Kidney glomerular epithelial cell (primary cell): ENCODE measurements around the gene ZYX.

Experiments used
- DNase-seq: peaks from one replicate; lab custom pipeline; 2025; lab: John Stamatoyannopoulos, UW

Gene ZYX

GRCh38 chr7:143362131-143363015 lies 18.8 kb upstream of the ZYX start, which contains the start of gene FAM131B:
TSS of gene FAM131B (minus strand) at chr7:143362713. CDS start at chr7:143362603, 110 bp downstream.
- DNase-seq: no peak

GRCh38 chr7:143363016-143363937 lies 17.9 kb upstream of the ZYX start:
- DNase-seq: no peak

DNA sequence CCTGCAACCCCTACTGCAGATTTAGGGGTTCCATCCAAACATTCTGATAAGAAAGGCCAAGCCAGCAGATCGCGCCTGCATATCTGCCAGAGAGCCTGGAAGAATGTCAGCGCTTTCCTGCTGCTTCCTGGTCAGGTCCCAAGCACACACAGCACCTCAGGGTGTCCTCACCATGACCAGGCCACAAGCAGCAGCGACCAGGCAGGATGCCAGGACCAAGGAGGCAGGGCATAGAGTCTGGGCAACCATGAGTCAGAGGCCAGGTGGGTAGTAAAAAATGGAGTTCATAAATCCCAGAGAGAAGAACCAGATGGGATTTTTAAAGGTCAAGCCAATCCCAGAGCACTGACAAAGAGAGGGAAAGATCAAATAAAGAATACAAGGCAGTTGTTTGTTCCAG lies 13.2 kb upstream of the ZYX start:
- DNase-seq: peak; percentile 22

- DNase-seq: no peak
These were observed 12.8 kb upstream of the ZYX start for GRCh38 chr7:143368387-143368786.

DNA sequence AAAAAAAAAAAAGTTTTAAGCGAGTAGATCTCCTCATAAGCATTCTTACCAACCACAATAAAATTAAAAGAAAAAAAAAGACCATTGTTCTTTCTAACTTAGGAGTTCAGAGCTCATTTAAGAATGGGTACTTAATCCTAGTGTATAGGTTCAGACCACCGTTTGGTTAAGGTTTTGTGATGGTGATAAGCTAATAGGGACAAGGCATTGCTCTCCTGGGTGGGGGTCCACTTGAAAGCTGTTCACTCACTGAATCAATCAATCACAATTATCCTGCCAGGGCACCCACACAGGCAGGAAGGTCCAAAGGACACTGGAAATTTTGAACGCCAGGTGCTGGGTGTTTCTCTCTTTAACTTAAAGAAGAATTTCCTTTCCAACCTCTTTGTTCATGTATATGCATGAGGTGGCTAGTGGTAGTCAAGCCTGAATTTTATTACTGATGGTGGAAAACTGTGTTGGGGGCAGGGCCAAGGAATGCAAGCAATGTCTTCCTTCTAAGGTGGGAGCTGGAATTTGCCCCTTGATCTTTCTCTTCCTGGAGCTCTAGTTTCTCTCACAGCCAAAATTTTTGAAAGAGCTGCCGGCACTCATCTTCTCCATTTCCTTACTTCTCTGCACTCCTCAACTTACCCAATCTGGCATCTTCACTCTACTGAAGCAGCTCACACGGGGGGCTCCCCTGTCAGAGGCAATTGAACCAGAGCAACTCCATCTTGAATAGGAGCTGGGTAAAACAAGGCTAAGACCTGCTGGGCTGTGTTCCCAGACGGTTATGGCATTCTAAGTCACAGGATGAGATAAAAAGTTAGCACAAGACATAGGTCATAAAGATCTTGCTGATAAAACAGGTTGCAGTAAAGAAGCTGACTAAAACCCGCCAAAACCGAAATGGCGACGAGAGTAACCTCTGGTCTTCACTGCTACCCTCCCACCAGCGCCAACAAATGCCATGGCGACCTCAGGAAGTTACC lies 11.2 kb upstream of the ZYX start:
- no peak for DNase-seq

GRCh38 chr7:143372070-143372469 lies 9.1 kb upstream of the ZYX start:
- peak; percentile 17 for DNase-seq

DNA sequence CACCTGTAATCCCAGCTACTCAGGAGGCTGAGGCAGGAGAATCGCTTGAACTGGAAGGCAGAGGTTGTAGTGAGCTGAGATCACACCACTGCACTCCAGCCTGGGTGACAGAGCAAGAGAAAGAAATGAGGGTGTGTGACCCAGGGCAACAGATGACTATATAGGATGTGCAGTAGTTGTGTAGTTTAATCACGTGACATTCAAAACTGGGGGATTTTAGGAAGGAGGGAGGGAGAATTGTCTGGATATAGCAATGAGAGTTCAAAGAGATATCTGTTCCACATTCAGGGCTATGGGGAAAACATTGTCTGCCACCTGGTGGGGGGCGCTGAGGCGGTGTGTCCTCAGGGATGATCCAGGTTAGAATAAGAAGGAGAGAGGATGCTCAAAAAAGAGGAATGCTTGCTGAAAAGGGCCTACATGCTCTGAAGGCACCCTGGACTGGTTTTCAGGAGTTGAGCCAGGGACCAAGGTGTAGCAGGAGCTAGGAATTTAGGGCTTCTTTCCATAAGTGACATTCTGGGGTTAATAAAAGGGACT lies 7.8 kb upstream of the ZYX start:
- no peak for DNase-seq

DNA sequence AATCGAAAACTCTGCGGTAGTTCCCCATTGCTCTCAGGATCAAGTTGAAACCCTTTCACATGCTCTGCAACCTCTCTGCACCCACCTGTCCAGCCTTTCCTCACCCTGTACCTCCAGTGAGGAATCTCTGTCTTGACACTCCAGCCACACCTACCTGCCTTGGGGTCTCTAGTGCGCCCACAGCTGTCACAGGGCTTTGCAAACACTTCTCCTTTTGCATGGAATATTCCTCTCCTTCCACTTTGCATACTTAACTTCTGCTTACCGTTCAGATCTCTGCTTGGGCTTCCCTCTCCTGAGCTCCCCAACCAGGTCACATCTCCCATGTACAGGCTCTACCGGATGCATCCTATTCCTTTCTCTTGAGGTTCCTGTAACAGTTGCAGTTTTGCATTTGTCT lies 6.6 kb upstream of the ZYX start:
- no peak for DNase-seq

- DNase-seq: no peak
These were observed 5.7 kb upstream of the ZYX start for GRCh38 chr7:143375298-143376034.

DNA sequence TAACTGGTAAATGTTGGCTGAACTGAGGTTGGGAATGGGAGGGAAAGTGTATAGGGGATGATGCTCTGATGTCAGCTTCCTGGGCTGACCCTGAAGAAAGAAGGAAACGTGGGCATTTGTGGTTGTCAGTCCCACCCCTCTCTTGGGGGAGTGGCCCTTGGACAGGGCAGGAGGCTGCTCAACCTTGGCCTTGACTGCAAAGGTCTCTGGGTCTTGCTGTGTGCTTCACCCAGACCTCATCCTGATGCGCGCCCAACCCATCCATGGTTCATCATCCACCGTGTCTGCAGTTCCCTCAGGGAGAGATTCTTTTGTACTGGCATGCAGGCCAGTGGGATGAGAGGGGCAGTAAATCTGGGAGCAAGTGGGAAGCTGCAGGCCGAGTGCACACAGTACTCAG lies 4.7 kb upstream of the ZYX start:
- no peak for DNase-seq

DNA sequence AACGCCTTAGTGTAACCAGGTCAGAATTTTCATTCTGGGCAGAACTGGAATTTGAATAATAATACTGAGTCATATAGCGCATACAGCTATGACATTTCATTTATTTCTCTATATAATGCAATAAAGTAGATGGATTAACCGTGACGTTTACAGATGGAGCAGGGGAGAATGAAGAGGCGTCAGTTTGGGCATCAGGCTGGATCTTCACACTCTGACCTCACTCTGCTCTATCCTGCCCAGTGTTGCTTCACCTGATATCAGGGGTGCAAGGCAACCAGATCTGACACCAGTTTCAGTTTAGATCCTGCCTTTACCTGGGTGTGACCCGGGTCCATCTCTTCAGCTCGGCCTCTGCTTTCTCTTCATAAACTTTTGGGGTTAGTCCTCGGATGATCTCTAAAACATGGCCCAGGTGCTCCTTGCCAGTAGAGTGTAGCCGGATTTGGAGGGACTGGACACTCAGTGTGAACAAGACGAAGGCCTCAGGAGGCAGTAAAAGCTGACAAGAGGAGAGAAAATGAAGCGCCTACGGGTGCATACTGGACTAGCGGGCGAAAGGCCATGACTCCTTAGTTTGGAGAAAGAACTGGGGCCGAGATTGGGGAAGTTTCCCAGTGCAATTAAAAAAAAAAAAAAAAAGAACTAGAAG lies 1.4 kb upstream of the ZYX start:
- no peak for DNase-seq

DNA sequence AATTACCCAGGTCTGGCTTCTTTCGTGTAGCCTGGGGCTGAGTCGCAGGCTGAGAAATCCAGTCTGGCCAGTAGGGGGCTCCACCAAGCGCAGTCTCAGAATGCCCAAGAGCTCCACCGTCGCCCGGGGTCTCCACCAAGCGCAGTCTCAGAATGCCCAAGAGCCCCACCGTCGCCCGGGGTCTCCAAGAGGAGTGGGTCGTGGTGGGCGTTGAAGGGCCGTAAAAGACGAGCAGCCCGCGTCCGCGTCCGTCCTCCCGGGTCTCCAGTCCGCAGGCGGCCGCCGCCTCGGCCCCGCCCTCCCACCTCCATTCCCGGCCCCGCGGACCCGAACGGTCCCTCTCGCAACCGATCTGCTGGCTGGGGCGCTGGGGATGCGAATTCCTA lies 892 bp upstream of the ZYX start:
- DNase-seq: peak; percentile 77

DNA sequence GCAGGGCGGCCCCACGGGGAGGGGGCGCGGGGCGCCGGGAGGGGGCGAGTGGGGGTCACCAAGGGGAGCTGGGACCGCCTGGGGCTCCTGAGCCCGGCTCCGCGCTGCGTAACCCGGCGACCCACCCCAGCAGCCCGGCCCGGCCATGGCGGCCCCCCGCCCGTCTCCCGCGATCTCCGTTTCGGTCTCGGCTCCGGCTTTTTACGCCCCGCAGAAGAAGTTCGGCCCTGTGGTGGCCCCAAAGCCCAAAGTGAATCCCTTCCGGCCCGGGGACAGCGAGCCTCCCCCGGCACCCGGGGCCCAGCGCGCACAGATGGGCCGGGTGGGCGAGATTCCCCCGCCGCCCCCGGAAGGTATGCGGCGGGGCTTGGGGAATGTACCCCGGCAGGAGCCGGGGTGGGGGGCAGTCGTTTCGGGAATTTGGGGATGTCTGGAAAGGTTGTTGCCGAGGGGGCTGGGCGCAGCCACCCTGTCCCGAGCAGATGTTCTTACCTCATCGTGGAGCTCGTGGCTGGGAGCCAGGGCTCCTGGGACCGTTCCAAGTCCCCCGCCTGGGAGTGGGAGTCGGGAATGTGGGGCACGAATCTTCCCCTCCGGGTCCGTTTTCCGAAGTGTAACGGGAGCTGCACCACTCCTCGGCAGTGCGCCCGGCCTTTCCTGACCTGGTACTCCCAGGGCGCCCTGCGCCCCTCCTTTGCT lies 431 bp downstream of the ZYX start:
- peak; percentile 27 for DNase-seq

GRCh38 chr7:143382126-143382790 lies 1.1 kb downstream of the ZYX start:
- no peak for DNase-seq

DNA sequence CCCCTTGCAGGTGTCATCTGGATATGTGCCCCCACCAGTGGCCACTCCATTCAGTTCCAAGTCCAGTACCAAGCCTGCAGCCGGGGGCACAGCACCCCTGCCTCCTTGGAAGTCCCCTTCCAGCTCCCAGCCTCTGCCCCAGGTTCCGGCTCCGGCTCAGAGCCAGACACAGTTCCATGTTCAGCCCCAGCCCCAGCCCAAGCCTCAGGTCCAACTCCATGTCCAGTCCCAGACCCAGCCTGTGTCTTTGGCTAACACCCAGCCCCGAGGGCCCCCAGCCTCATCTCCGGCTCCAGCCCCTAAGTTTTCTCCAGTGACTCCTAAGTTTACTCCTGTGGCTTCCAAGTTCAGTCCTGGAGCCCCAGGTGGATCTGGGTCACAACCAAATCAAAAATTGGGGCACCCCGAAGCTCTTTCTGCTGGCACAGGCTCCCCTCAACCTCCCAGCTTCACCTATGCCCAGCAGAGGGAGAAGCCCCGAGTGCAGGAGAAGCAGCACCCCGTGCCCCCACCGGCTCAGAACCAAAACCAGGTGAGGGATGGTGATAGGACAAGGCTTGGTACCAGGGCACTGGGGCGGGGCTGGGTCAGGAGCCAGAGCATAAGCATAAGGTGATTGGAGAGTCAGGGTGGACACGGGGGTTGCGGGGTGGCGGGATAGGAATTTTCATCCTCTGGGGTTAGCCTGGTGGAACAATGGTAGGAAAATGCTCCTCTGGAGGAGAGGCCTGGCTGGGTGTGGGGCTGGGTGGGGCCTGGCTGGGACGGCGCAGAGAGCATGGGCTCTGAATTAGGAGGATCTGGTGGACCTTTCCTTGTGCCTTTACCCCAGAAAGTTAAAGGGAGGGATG lies 1.9 kb downstream of the ZYX start:
- no peak for DNase-seq

GRCh38 chr7:143383642-143383957 lies 2.5 kb downstream of the ZYX start:
- DNase-seq: no peak

DNA sequence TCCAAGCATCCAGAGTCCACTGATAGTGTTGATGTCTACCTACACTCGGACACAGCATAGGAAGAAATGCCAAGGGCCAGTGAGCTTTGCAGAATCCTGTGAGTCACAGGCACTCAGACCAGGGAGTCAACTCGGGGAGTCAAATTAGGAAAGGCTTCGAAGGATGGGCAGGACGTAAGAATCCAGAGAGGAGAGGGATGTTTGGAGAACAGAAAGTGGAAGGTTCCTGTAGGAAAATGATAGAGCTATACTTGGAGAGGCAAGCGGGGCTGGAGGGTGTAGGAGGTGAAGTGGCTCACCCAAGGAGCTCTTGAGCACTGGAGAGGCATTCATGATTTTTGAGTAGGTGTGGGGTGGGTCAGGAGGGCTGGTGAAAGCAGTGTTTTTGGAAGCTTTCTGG lies 3.0 kb downstream of the ZYX start:
- DNase-seq: peak; percentile 23
